PC-3 (cell line): ENCODE measurements around the gene GADD45G. TPM values are rescaled to one million over a fixed set of nuclear protein-coding genes. Genes with fewer than 3 reads are reported as not detected.

Source experiments
- ATAC-seq: fragments of 200-7000 bp; cut with Tn5 transposase; 2 replicates; pipeline ENCODE4 v1.9.1; 2020; ENCODE audit warnings: mild to moderate bottlenecking, moderate library complexity
- BruUV-seq: library from RNA; stranded (reverse); fragments of 400-500 nt; replicated peaks from 2 replicates; lab custom pipeline; 2021; lab: Mats Ljungman, UMichigan
- CTCF ChIA-PET: fragments of 300-600 bp; sonication (Branson Sonifier 250); formaldehyde crosslinking; loops from one replicate; lab custom pipeline; 2022; ENCODE audit warnings: antibody characterized with exemption; lab: Charles Lee
- POLR2A ChIA-PET: fragments of 300-600 bp; sonication (Branson Sonifier 250); formaldehyde crosslinking; loops from one replicate; lab custom pipeline; 2022; ENCODE audit warnings: antibody characterized with exemption; ENCODE audit not compliant: unreplicated experiment; lab: Charles Lee
- DNase-seq: peaks from one replicate; pipeline ENCODE4 v3.0.0-alpha.2; 2015
- H2AFZ ChIP-seq: fragments of 300-600 bp; sonication (generic); 2 replicates; pipeline ENCODE4 v1.6.0; 2016; ENCODE audit warnings: antibody characterized with exemption, low read length
- H3F3A ChIP-seq: fragments of 300-600 bp; sonication (generic); one replicate; pipeline ENCODE4 v1.6.0; 2017; ENCODE audit warnings: antibody characterized with exemption, low read length, control low read depth, mild to moderate bottlenecking; ENCODE audit not compliant: unreplicated experiment
- H3K27ac ChIP-seq: fragments of 300-600 bp; sonication (generic); 2 replicates; pipeline ENCODE4 v1.5.1; 2016; ENCODE audit warnings: mild to moderate bottlenecking, low read length
- H3K27me3 ChIP-seq: fragments of 300-600 bp; sonication (generic); 2 replicates; pipeline ENCODE4 v1.6.1; 2016; ENCODE audit warnings: low read length, mixed read lengths
- H3K36me3 ChIP-seq: fragments of 300-600 bp; sonication (generic); 2 replicates; pipeline ENCODE4 v1.6.1; 2016; ENCODE audit warnings: low read depth, mixed run types, low read length, mixed read lengths
- H3K4me1 ChIP-seq: fragments of 300-600 bp; sonication (generic); 2 replicates; pipeline ENCODE4 v1.5.1; 2016; ENCODE audit warnings: low read length; ENCODE audit not compliant: insufficient read depth
- H3K4me2 ChIP-seq: fragments of 300-600 bp; sonication (generic); 2 replicates; pipeline ENCODE4 v1.6.0; 2016; ENCODE audit warnings: low read length
- H3K4me3 ChIP-seq: fragments of 300-600 bp; sonication (generic); 2 replicates; pipeline ENCODE4 v1.5.1; 2016; ENCODE audit warnings: mild to moderate bottlenecking, low read length, mixed read lengths
- H3K79me2 ChIP-seq: fragments of 300-600 bp; sonication (generic); 2 replicates; pipeline ENCODE4 v1.6.1; 2017; ENCODE audit warnings: low read length, mixed read lengths
- H3K9ac ChIP-seq: fragments of 300-600 bp; sonication (generic); 2 replicates; pipeline ENCODE4 v1.6.0; 2016; ENCODE audit warnings: mild to moderate bottlenecking, low read length
- H3K9me2 ChIP-seq: fragments of 300-600 bp; sonication (generic); replicated peaks from 2 replicates; pipeline ENCODE4 v1.6.1; 2016; ENCODE audit warnings: mixed run types, low read length, mixed read lengths
- H3K9me3 ChIP-seq: fragments of 300-600 bp; sonication (generic); 2 replicates; pipeline ENCODE4 v1.6.1; 2016; ENCODE audit warnings: low read length, mixed read lengths
- H4K20me1 ChIP-seq: fragments of 300-600 bp; sonication (generic); 2 replicates; pipeline ENCODE4 v1.6.1; 2016; ENCODE audit warnings: low read length, mixed read lengths
- CTCF ChIP-seq: fragments of 300-600 bp; sonication (generic); conservative IDR thresholded peaks from 2 replicates; pipeline ENCODE4 v1.5.1; 2017; ENCODE audit warnings: antibody characterized with exemption, low read depth, mild to moderate bottlenecking, low read length
- EZH2 ChIP-seq: fragments of 300-600 bp; sonication (generic); IDR thresholded peaks from one replicate; pipeline ENCODE4 v1.6.1; 2017; ENCODE audit warnings: antibody characterized with exemption, mild to moderate bottlenecking, low read length; ENCODE audit not compliant: unreplicated experiment
- EZH2phosphoT487 ChIP-seq: fragments of 300-600 bp; sonication (generic); IDR thresholded peaks from 2 replicates; pipeline ENCODE4 v1.6.1; 2018; ENCODE audit warnings: mild to moderate bottlenecking, antibody characterized with exemption, low read length, borderline replicate concordance
- intact Hi-C: fragments of 100-400 bp; cut with micrococcal nuclease; formaldehyde crosslinking; loops from 2 replicates; pipeline ENCODE4 v1.9.0; 2023
- total RNA-seq: library from RNA; depleted of rRNA; stranded (reverse); fragments of >200 nt; gene quantifications from 2 replicates; pipeline ENCODE4 v1.2.3, GENCODE V29; 2014

The GADD45G gene
- total RNA-seq, 1 experiment from 2014 or later, result 2.1 TPM

GRCh38 chr9:89629081-89629976 is 24.5 kb downstream of the GADD45G start:
- DNase-seq (no peak), ATAC-seq (no peak)
- no peak for TF ChIP-seq CTCF
- no peak for TF ChIP-seq EZH2
- no peak for TF ChIP-seq EZH2phosphoT487
- H3K4me1 ChIP-seq, result no peaks in the 10 kb centered on the region
- no peak overlapping the region for H3K4me2 ChIP-seq
- no peak overlapping the region for H3K9ac ChIP-seq
- intact Hi-C loops, result no loop called here
- H3K27me3 ChIP-seq, result peaks cover 35% of the 10 kb centered on the region
- no peak overlapping the region for H2AFZ ChIP-seq
- ChIA-PET POLR2A (no interaction called here), CTCF (no interaction called here)
- no peaks in the 10 kb centered on the region for H3K36me3 ChIP-seq
- H3K9me2 ChIP-seq, result no peaks in the 10 kb centered on the region
- H3F3A ChIP-seq, result no peaks in the 10 kb centered on the region
- no peak overlapping the region for H3K27ac ChIP-seq
- H3K9me3 ChIP-seq, result no peaks in the 10 kb centered on the region
- BruUV-seq, result no TSS peak
- no peak overlapping the region for H3K4me3 ChIP-seq
- no peaks in the 10 kb centered on the region for H4K20me1 ChIP-seq
- no peaks in the 10 kb centered on the region for H3K79me2 ChIP-seq

- no TSS peak for BruUV-seq
- Histone ChIP-seq H4K20me1 (no peaks in the 10 kb centered on the region), H3K9me3 (no peaks in the 10 kb centered on the region), H3K27ac (no peak overlapping the region), H3K4me3 (no peak overlapping the region), H3K4me2 (no peak overlapping the region), H3K9me2 (no peaks in the 10 kb centered on the region), H3F3A (no peaks in the 10 kb centered on the region), H3K27me3 (peaks cover 29% of the 10 kb centered on the region), H3K36me3 (no peaks in the 10 kb centered on the region), H3K4me1 (0 out of 2 replicates have a peak, but pooled peaks cover 4% of the 10 kb centered on the region), H3K79me2 (no peaks in the 10 kb centered on the region), H2AFZ (no peak overlapping the region), H3K9ac (no peak overlapping the region)
- intact Hi-C loops, result no loop called here
- CTCF ChIA-PET, result interaction anchor here (0.8 kb wide), 1 partner anchor 28 kb away, joined by 3 read pairs; no protein-coding TSS in a partner anchor
- ATAC-seq, result no peak
- POLR2A ChIA-PET, result no interaction called here
- TF ChIP-seq CTCF (no peak), EZH2 (no peak), EZH2phosphoT487 (no peak)
- no peak for DNase-seq
These were observed 25.7 kb downstream of the GADD45G start for GRCh38 chr9:89630508-89630907.

GRCh38 chr9:89631384-89631783 is 26.6 kb downstream of the GADD45G start:
- ChIA-PET POLR2A (no interaction called here), CTCF (no interaction called here)
- ATAC-seq, result no peak
- no peak for DNase-seq
- Histone ChIP-seq H3K4me2 (no peak overlapping the region), H3K9ac (no peak overlapping the region), H3K27ac (no peak overlapping the region), H3K4me1 (0 out of 2 replicates have a peak, but pooled peaks cover 4% of the 10 kb centered on the region), H3K9me3 (no peaks in the 10 kb centered on the region), H3K36me3 (no peaks in the 10 kb centered on the region), H3K4me3 (no peak overlapping the region), H3K9me2 (no peaks in the 10 kb centered on the region), H3K27me3 (peaks cover 29% of the 10 kb centered on the region), H3F3A (no peaks in the 10 kb centered on the region), H2AFZ (no peak overlapping the region), H4K20me1 (no peaks in the 10 kb centered on the region), H3K79me2 (no peaks in the 10 kb centered on the region)
- TF ChIP-seq EZH2, result no peak
- intact Hi-C loops, result no loop called here
- no TSS peak for BruUV-seq
